GM12873 (cell line): ENCODE measurements around the gene KCNJ14.

Source experiments
- CTCF ChIP-seq: IDR thresholded peaks from 2 replicates; pipeline ENCODE4 v1.5.1; 2012; ENCODE audit warnings: low read depth, mild to moderate bottlenecking, moderate library complexity, low read length, control low read depth; ENCODE audit not compliant: insufficient read depth; ENCODE audit errors: missing control alignments

KCNJ14 gene

GRCh38 chr19:48455908-48456562, 661 bp downstream of the KCNJ14 start:
- TF ChIP-seq CTCF: no peak

- no peak for TF ChIP-seq CTCF
Observed at GRCh38 chr19:48456864-48457263, 1.5 kb downstream of the KCNJ14 start.

- no peak for TF ChIP-seq CTCF
Observed at GRCh38 chr19:48458016-48458415, 2.6 kb downstream of the KCNJ14 start.

GRCh38 chr19:48461651-48461981, 6.2 kb downstream of the KCNJ14 start:
- no peak for TF ChIP-seq CTCF

GRCh38 chr19:48461982-48462655, 6.7 kb downstream of the KCNJ14 start:
- TF ChIP-seq CTCF: no peak

GRCh38 chr19:48465215-48465614, 9.8 kb downstream of the KCNJ14 start:
- no peak for TF ChIP-seq CTCF

- TF ChIP-seq CTCF: no peak
Observed at GRCh38 chr19:48466561-48467325, 11.4 kb downstream of the KCNJ14 start.
